H1 (cell line): ENCODE measurements around the gene CALY. TPM values are rescaled to one million over a fixed set of nuclear protein-coding genes. Genes with fewer than 3 reads are reported as not detected.
A peak's percentile ranks its signal among the peaks of the same experiment; 100 is the strongest.

ENCODE experiments used
- CTCF ChIA-PET: fragments of 300-600 bp; sonication (Branson Sonifier 250); formaldehyde crosslinking; loops from one replicate; lab custom pipeline; 2021; ENCODE audit not compliant: partially characterized antibody; lab: Charles Lee
- POLR2A ChIA-PET: fragments of 300-600 bp; sonication (Branson Sonifier 250); formaldehyde crosslinking; loops from one replicate; lab custom pipeline; 2021; ENCODE audit warnings: inconsistent platforms; ENCODE audit not compliant: partially characterized antibody; lab: Charles Lee
- DNase-seq, 2 experiments: peaks; one replicate each; pipeline versions ENCODE4 v3.0.0 to v3.0.0-alpha.2; 2010 to 2022; ENCODE audit warnings: low spot score in 2 of 2, low read depth in 1 of 2, mixed read lengths in 1 of 2
- FAIRE-seq: peaks from 2 replicates; lab custom pipeline; 2011; peaks lifted over from hg19 to GRCh38; lab: Jason Lieb, UNC
- H2AFZ ChIP-seq: 2 replicates; pipeline ENCODE4 v1.8.1; 2012; ENCODE audit warnings: low read length, inconsistent platforms
- H2AK5ac ChIP-seq: 2 replicates; pipeline ENCODE4 v1.6.1; 2013; ENCODE audit warnings: low read depth, low read length
- H2BK120ac ChIP-seq: replicated peaks from 2 replicates; pipeline ENCODE3; 2013; ENCODE audit warnings: low read depth, low read length, inconsistent platforms
- H2BK12ac ChIP-seq: 2 replicates; pipeline ENCODE4 v1.6.1; 2013; ENCODE audit warnings: low read depth, low read length
- H2BK15ac ChIP-seq: 2 replicates; pipeline ENCODE4 v1.6.1; 2013; ENCODE audit warnings: low read length
- H2BK20ac ChIP-seq: 2 replicates; pipeline ENCODE4 v1.6.1; 2013; ENCODE audit warnings: low read length
- H2BK5ac ChIP-seq: 2 replicates; pipeline ENCODE4 v1.6.1; 2013; ENCODE audit warnings: low read depth, low read length
- H3K14ac ChIP-seq: 2 replicates; pipeline ENCODE4 v1.6.1; 2013; ENCODE audit warnings: inconsistent platforms; ENCODE audit not compliant: insufficient read length
- H3K18ac ChIP-seq: 2 replicates; pipeline ENCODE4 v1.6.1; 2013; ENCODE audit warnings: low read length; ENCODE audit errors: extremely low read depth
- H3K23ac ChIP-seq: 2 replicates; pipeline ENCODE4 v1.6.1; 2013; ENCODE audit warnings: inconsistent platforms; ENCODE audit not compliant: insufficient read length
- H3K23me2 ChIP-seq: 2 replicates; pipeline ENCODE4 v1.6.1; 2013; ENCODE audit warnings: low read depth, low read length
- H3K27ac ChIP-seq: 2 replicates; pipeline ENCODE4 v1.6.1; 2011; ENCODE audit warnings: low read depth, low read length, inconsistent platforms
- H3K27me3 ChIP-seq, 4 experiments: replicated peaks in 1 of 4; 1 replicate in 1 of 4; 2 replicates in 3 of 4; pipeline versions ENCODE4 v1.6.1 to v1.8.1; 2011 to 2013; ENCODE audit warnings: low read length in 3 of 4, mild to moderate bottlenecking in 3 of 4, inconsistent platforms in 2 of 4, mixed read lengths in 2 of 4, moderate library complexity in 1 of 4; ENCODE audit not compliant: control insufficient read depth in 3 of 4, insufficient read depth in 3 of 4; ENCODE audit errors: extremely low read depth in 1 of 4
- H3K36me3 ChIP-seq, 4 experiments: 2 replicates each; pipeline versions ENCODE4 v1.6.1 to v1.8.1; 2011 to 2013; ENCODE audit warnings: mild to moderate bottlenecking in 4 of 4, low read length in 3 of 4, moderate library complexity in 2 of 4, control low read depth in 1 of 4, inconsistent platforms in 1 of 4; ENCODE audit not compliant: insufficient read depth in 4 of 4, control insufficient read depth in 2 of 4
- H3K4ac ChIP-seq: replicated peaks from 2 replicates; pipeline ENCODE3; 2013; ENCODE audit warnings: low read length, low read depth, mixed read lengths, inconsistent platforms; ENCODE audit not compliant: insufficient read length
- H3K4me1 ChIP-seq, 4 experiments: replicated peaks in 1 of 4; 1 replicate in 1 of 4; 2 replicates in 3 of 4; pipeline versions ENCODE4 v1.6.1 to v1.8.1; 2011 to 2013; ENCODE audit warnings: low read length in 3 of 4, inconsistent platforms in 2 of 4, mixed read lengths in 1 of 4; ENCODE audit not compliant: insufficient read depth in 4 of 4, control insufficient read depth in 3 of 4
- H3K4me2 ChIP-seq, 2 experiments: 2 replicates each; pipeline versions ENCODE4 v1.6.1 to v1.8.1; 2011 to 2013; ENCODE audit warnings: low read depth in 2 of 2, low read length in 2 of 2, control low read depth in 1 of 2, inconsistent platforms in 1 of 2, mild to moderate bottlenecking in 1 of 2; ENCODE audit not compliant: insufficient read depth in 1 of 2
- H3K4me3 ChIP-seq, 4 experiments: fragments of 200-600, 300-600 bp in 1 of 4; sonication (generic), shearing (Covaris generic), sonication (Bioruptor Twin) in 1 of 4; 2 replicates each; pipeline versions ENCODE4 v1.5.1 to v1.8.1; 2011 to 2016; ENCODE audit warnings: low read length in 4 of 4, low read depth in 3 of 4, control low read depth in 2 of 4, inconsistent platforms in 2 of 4, mild to moderate bottlenecking in 2 of 4, mixed read lengths in 1 of 4, moderate library complexity in 1 of 4; ENCODE audit not compliant: insufficient read depth in 2 of 4; ENCODE audit errors: extremely low read depth in 1 of 4
- H3K56ac ChIP-seq: replicated peaks from 2 replicates; pipeline ENCODE3; 2013; ENCODE audit warnings: low read depth, mild to moderate bottlenecking, mixed read lengths, low read length, inconsistent platforms; ENCODE audit not compliant: insufficient read length
- H3K79me1 ChIP-seq: 2 replicates; pipeline ENCODE4 v1.6.1; 2013; ENCODE audit warnings: low read depth, low read length, control low read depth
- H3K79me2 ChIP-seq, 2 experiments: 2 replicates each; pipeline versions ENCODE4 v1.6.1 to v1.8.1; 2012 to 2013; ENCODE audit warnings: low read length in 2 of 2, mild to moderate bottlenecking in 2 of 2, inconsistent platforms in 1 of 2; ENCODE audit not compliant: insufficient read depth in 2 of 2, control insufficient read depth in 1 of 2
- H3K9ac ChIP-seq, 4 experiments: replicated peaks in 1 of 4; 1 replicate in 1 of 4; 2 replicates in 3 of 4; pipeline versions ENCODE4 v1.6.1 to v1.8.1; 2011 to 2013; ENCODE audit warnings: low read depth in 3 of 4, low read length in 3 of 4, control low read depth in 2 of 4, mild to moderate bottlenecking in 2 of 4, moderate library complexity in 2 of 4, inconsistent platforms in 1 of 4; ENCODE audit errors: extremely low read depth in 1 of 4
- H3K9me3 ChIP-seq, 2 experiments: 2 replicates each; pipeline versions ENCODE4 v1.6.1 to v1.8.1; 2012 to 2013; ENCODE audit warnings: mild to moderate bottlenecking in 2 of 2, moderate library complexity in 2 of 2, control low read depth in 1 of 2, inconsistent platforms in 1 of 2, low read depth in 1 of 2, low read length in 1 of 2, mixed read lengths in 1 of 2; ENCODE audit not compliant: insufficient read depth in 2 of 2
- H4K20me1 ChIP-seq, 2 experiments: replicated peaks in 1 of 2; 2 replicates each; pipeline versions ENCODE3 to v1.8.1; 2011 to 2013; ENCODE audit warnings: inconsistent platforms in 2 of 2, low read length in 2 of 2, mild to moderate bottlenecking in 1 of 2; ENCODE audit not compliant: insufficient read depth in 2 of 2, control insufficient read depth in 1 of 2
- H4K5ac ChIP-seq: 2 replicates; pipeline ENCODE4 v1.6.1; 2013; ENCODE audit warnings: low read length, low read depth, mixed read lengths, inconsistent platforms; ENCODE audit not compliant: insufficient read length
- H4K8ac ChIP-seq: 2 replicates; pipeline ENCODE4 v1.8.0; 2013; ENCODE audit warnings: mild to moderate bottlenecking, moderate library complexity, low read length, inconsistent platforms; ENCODE audit not compliant: insufficient read depth; ENCODE audit errors: extremely low read depth
- H4K91ac ChIP-seq: replicated peaks from 2 replicates; pipeline ENCODE3; 2013; ENCODE audit warnings: low read length, mixed read lengths, inconsistent platforms; ENCODE audit not compliant: insufficient read length
- BRCA1 ChIP-seq: IDR thresholded peaks from 2 replicates; pipeline ENCODE4 v1.6.1; 2012; ENCODE audit warnings: low read depth, low read length, improper control_type of control experiment
- CEBPB ChIP-seq: IDR thresholded peaks from 2 replicates; pipeline ENCODE4 v1.6.1; 2012; ENCODE audit warnings: low read depth, low read length
- CHD2 ChIP-seq: IDR thresholded peaks from 2 replicates; pipeline ENCODE4 v1.6.1; 2012; ENCODE audit warnings: low read length, improper control_type of control experiment
- CREB1 ChIP-seq: IDR thresholded peaks from 2 replicates; pipeline ENCODE4 v1.6.1; 2012; ENCODE audit warnings: inconsistent platforms
- EZH2 ChIP-seq: fragments of 200-600 bp; sonication (generic); IDR thresholded peaks from 2 replicates; pipeline ENCODE4 v1.7.1; 2012; ENCODE audit warnings: low read depth, mild to moderate bottlenecking, moderate library complexity, low read length, inconsistent platforms; ENCODE audit not compliant: severe bottlenecking
- JUND ChIP-seq: IDR thresholded peaks from 2 replicates; pipeline ENCODE4 v1.6.1; 2011; ENCODE audit warnings: mild to moderate bottlenecking, improper control_type of control experiment, low read length
- RNF2 ChIP-seq: fragments of 200-900, 300-1000 bp; sonication (generic); IDR thresholded peaks from 2 replicates; pipeline ENCODE4 v1.7.1; 2016; ENCODE audit warnings: borderline replicate concordance, low read depth, mild to moderate bottlenecking, antibody characterized with exemption, low read length; ENCODE audit not compliant: poor library complexity, severe bottlenecking; ENCODE audit errors: missing control alignments
- SIN3A ChIP-seq, 2 experiments: IDR thresholded peaks in 1 of 2; conservative IDR thresholded peaks in 1 of 2; 2 replicates each; pipeline ENCODE4 v1.6.1; 2011 to 2012; ENCODE audit warnings: low read length in 2 of 2, improper control_type of control experiment in 1 of 2, low read depth in 1 of 2, mild to moderate bottlenecking in 1 of 2
- SIX5 ChIP-seq: IDR thresholded peaks from 2 replicates; pipeline ENCODE4 v1.6.1; 2011; ENCODE audit warnings: mild to moderate bottlenecking, low read depth, low read length
- TBP ChIP-seq: IDR thresholded peaks from 2 replicates; pipeline ENCODE4 v1.6.1; 2011; ENCODE audit warnings: low read depth, low read length, improper control_type of control experiment
- TEAD4 ChIP-seq: IDR thresholded peaks from 2 replicates; pipeline ENCODE4 v1.6.1; 2012; ENCODE audit warnings: low read depth, low read length, inconsistent platforms, mixed read lengths
- WGBS, 2 experiments: shearing (Covaris generic) in 1 of 2; methylation state at CpG; one replicate each; pipeline versions ENCODE4 v1.1.6 to v1.1.7; 2013 to 2015; ENCODE audit warnings: low lambda C conversion rate in 2 of 2, mixed read lengths in 2 of 2, inconsistent platforms in 1 of 2, low coverage in 1 of 2, missing lambda C conversion rate in 1 of 2; ENCODE audit not compliant: insufficient replicate concordance in 2 of 2, insufficient coverage in 1 of 2, insufficient read length in 1 of 2; ENCODE audit errors: extremely low coverage in 1 of 2, missing lambda C conversion rate in 1 of 2; 5-methylcytosine and 5-hydroxymethylcytosine counted together
- polyA plus RNA-seq, 7 experiments: library from polyadenylated mRNA; depleted of rRNA in 3 of 7; stranded (reverse) in 5 of 7; unstranded in 2 of 7; fragments of >200 nt in 5 of 7; fragments of 200-250 nt in 2 of 7; gene quantifications; 1 replicate in 5 of 7; 2 replicates in 1 of 7; 4 replicates in 1 of 7; pipeline versions ENCODE4 v1.2.1 to v1.2.3, GENCODE V29; 2011 to 2013; ENCODE audit warnings: missing spikeins in 2 of 7, mixed read lengths in 2 of 7
- total RNA-seq: library from RNA; stranded (reverse); fragmentation: NEBNext Ultra II Directional; extraction: Animal tissue kit (Norgen Biotek cat#: 25700); gene quantifications from 2 replicates; pipeline ENCODE4 v1.2.1, GENCODE V29; 2021

The CALY gene
- total and polyA plus RNA-seq, 2 of the 8 experiments (the other 6 are each of a cell fraction or from before 2014, with no cell fraction given): 1.3 to 1.5 TPM

DNA sequence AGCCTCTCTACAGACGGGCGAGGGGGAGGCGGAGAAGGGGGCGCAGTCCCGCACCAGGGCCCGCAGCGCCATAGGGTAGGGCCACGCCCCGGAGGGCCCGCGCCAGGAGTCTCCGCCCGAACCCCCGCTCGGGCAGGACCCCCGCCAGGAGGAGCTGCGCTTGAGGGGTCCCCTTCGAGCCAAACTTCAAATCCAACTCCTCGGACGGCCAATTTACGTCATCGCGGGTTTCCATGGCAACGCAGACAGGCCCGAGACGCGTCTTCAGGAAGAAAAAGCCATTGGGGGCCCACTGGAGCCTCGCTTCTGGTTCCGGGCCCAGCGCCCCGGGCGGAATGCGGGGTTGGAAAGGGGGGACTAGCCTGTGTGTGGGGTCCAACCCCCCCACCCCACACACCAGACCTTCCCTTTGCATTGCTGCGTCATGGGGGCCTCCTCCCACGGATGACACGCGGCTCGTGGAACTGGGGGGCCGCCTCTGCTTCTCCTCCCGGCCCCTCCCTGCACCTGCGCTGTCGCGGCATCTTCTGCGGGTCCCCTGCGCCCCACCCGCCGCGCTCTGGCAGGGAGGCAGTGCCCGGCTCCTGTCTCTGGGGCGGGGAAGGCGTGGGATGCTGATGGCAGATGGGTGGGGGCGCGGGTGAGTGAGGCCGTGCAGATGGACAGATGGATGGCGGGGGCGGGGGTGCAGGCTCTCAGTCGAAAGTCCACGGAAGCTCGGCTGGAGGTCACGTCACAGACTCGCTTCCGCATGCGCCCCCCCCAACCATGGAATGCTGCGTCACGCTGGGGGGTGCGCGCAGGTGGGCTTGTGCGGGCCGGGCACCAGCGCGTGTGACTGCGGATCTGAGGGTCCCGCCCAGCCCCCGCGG, 1.2 kb downstream of the CALY start:
- H3K27me3 ChIP-seq: peaks cover 27 to 61% (median 57%) of the 10 kb centered on the region in 4 experiments
- no peak for TF ChIP-seq TBP
- TF ChIP-seq CEBPB: no peak
- peak; percentile 59 for TF ChIP-seq CREB1
- TF ChIP-seq SIN3A (conservative IDR thresholded peaks at IDR 0.05 in 1 of 2, IDR thresholded peaks at IDR 0.05 in 1 of 2; ENCODE audit: low read depth in 1 of 2, low read length in 2 of 2): 0 out of 4 replicates have a peak, but pooled peaks of 1 of the 2 experiments have one; percentile 39
- peak; percentile 20; the same call in 1 of the 2 replicates for TF ChIP-seq TEAD4
- TF ChIP-seq BRCA1: no peak
- TF ChIP-seq RNF2: no peak
- no peak for TF ChIP-seq CHD2
- TF ChIP-seq EZH2: peak; percentile 30
- no peak for TF ChIP-seq SIX5
- no peak for TF ChIP-seq JUND

More for the DNA sequence above, 1.2 kb downstream of the CALY start:
- no peak overlapping the region for H3K4ac ChIP-seq
- H2BK15ac ChIP-seq: no peak overlapping the region
- no peak for FAIRE-seq
- H3K36me3 ChIP-seq: no peaks in the 10 kb centered on the region; a peak in 1 of 8 replicates
- no peak overlapping the region for H3K23ac ChIP-seq
- no peak overlapping the region for H3K9ac ChIP-seq
- no peaks in the 10 kb centered on the region for H3K79me2 ChIP-seq
- H4K91ac ChIP-seq: no peak overlapping the region
- H3K4me1 ChIP-seq: peaks cover 0 to 18% (median 4%) of the 10 kb centered on the region in 4 experiments; a peak in 5 of 7 replicates
- H2BK20ac ChIP-seq: no peak overlapping the region
- no peak overlapping the region for H4K5ac ChIP-seq
- no peak overlapping the region for H3K18ac ChIP-seq
- H2BK120ac ChIP-seq: no peak overlapping the region
- ChIA-PET POLR2A (interaction anchor here (0.7 to 2.5 kb wide), 5 partner anchors 9 to 26 kb away, joined by 3 to 8 read pairs (median 8); partner anchors contain the start of genes FUOM and PRAP1), CTCF (interaction anchor here (0.9 to 1.5 kb wide), 2 partner anchors 12 to 26 kb away, joined by 3 to 5 read pairs; partner anchors contain the start of gene PRAP1)
- no peak overlapping the region for H2AFZ ChIP-seq
- H3K56ac ChIP-seq: no peak overlapping the region
- peaks cover 32% of the 10 kb centered on the region; the same call in 1 of the 2 replicates for H3K23me2 ChIP-seq
- peak in 1 of 2 experiments; percentile 83 for DNase-seq
- H3K9me3 ChIP-seq: peaks cover 0 to 12% of the 10 kb centered on the region in 2 experiments; a peak in 1 of 4 replicates
- 14% methylated on average over 34 of the region's 75 CpGs; no CpG with 5 or more reads in 1 of the 2 experiments for WGBS, 2 experiments
- H2BK12ac ChIP-seq: no peak overlapping the region
- H4K8ac ChIP-seq: 0 out of 2 replicates have a peak overlapping the region, but pooled peaks have one; percentile 35
- no peak overlapping the region for H2AK5ac ChIP-seq
- H2BK5ac ChIP-seq: no peak overlapping the region
- peak overlapping the region; percentile 35 to 64 for H3K4me2 ChIP-seq
- H4K20me1 ChIP-seq: peaks cover 0 to 20% of the 10 kb centered on the region in 2 experiments
- peak overlapping the region; percentile 7 to 58 (median 32); a peak in 7 of 8 replicates for H3K4me3 ChIP-seq
- no peaks in the 10 kb centered on the region for H3K79me1 ChIP-seq
- H3K14ac ChIP-seq: no peak overlapping the region
- no peak overlapping the region for H3K27ac ChIP-seq
